Activated B cell treated with CpG ODN at 0.5 μM for 24 hours (primary cell): ENCODE results near the gene MACROD2. TPM values are rescaled to one million over a fixed set of nuclear protein-coding genes. Genes with fewer than 3 reads are reported as not detected.

Experiments used
- ATAC-seq: fragments of 200-7000 bp; cut with Tn5 transposase; one replicate; pipeline ENCODE4 v1.10.0; 2021; ENCODE audit warnings: low read depth, mild to moderate bottlenecking, moderate library complexity
- CTCF ChIA-PET: fragments of 350-600 bp; sonication (Branson Sonifier 250); formaldehyde crosslinking; loops from one replicate; lab custom pipeline; 2021; ENCODE audit warnings: antibody characterized with exemption; lab: Charles Lee
- POLR2A ChIA-PET: fragments of 350-600 bp; sonication (Branson Sonifier 250); formaldehyde crosslinking; loops from one replicate; lab custom pipeline; 2021; ENCODE audit warnings: antibody characterized with exemption; lab: Charles Lee
- DNase-seq: peaks from one replicate; pipeline ENCODE4 v3.0.0; 2022
- H3K27ac Mint-ChIP-seq: one replicate; pipeline ENCODE4 v1.8.0; 2020; ENCODE audit warnings: mixed read lengths
- H3K27me3 Mint-ChIP-seq: one replicate; pipeline ENCODE4 v1.8.0; 2021; ENCODE audit warnings: mixed read lengths
- H3K36me3 Mint-ChIP-seq: one replicate; pipeline ENCODE4 v1.8.0; 2021; ENCODE audit warnings: low read depth, mixed read lengths
- H3K4me1 Mint-ChIP-seq: one replicate; pipeline ENCODE4 v1.8.0; 2021; ENCODE audit warnings: mixed read lengths
- H3K4me3 Mint-ChIP-seq: one replicate; pipeline ENCODE4 v1.8.0; 2020; ENCODE audit warnings: mild to moderate bottlenecking, mixed read lengths
- H3K9me3 Mint-ChIP-seq: one replicate; pipeline ENCODE4 v1.8.0; 2020; ENCODE audit warnings: mixed read lengths
- CTCF ChIP-seq: fragments of 200-600 bp; IDR thresholded peaks from one replicate; pipeline ENCODE4 v1.8.0; 2022; ENCODE audit warnings: antibody characterized with exemption, mild to moderate bottlenecking
- intact Hi-C: fragments of 100-400 bp; cut with micrococcal nuclease; formaldehyde crosslinking; loops from one replicate; pipeline ENCODE4 v1.15.1; 2024
- total RNA-seq: library from RNA; stranded (reverse); gene quantifications from 2 replicates; pipeline ENCODE4 v1.2.3, GENCODE V29; 2022

Gene MACROD2
- total RNA-seq, 1 donor from 2014 or later = 55.1 TPM

GRCh38 chr20:15579688-15580087 lies 1584.4 kb downstream of the MACROD2 start:
- ChIA-PET POLR2A (no interaction called here), CTCF (interaction anchor here (1.3 kb wide), 1 partner anchor 75 kb away, joined by 3 read pairs; no protein-coding TSS in a partner anchor)
- DNase-seq (no peak), ATAC-seq (no peak)
- intact Hi-C loops = no loop called here
- H3K4me3 Mint-ChIP-seq = no peak overlapping the region
- TF ChIP-seq CTCF = no peak
- H3K27me3 Mint-ChIP-seq = peaks cover 5% of the 10 kb centered on the region
- H3K36me3 Mint-ChIP-seq = no peaks in the 10 kb centered on the region
- no peaks in the 10 kb centered on the region for H3K4me1 Mint-ChIP-seq
- H3K9me3 Mint-ChIP-seq = no peaks in the 10 kb centered on the region
- H3K27ac Mint-ChIP-seq = no peak overlapping the region

- CTCF ChIA-PET = no interaction called here
- intact Hi-C loops = no loop called here
- no peaks in the 10 kb centered on the region for H3K9me3 Mint-ChIP-seq
- no peaks in the 10 kb centered on the region for H3K36me3 Mint-ChIP-seq
- H3K27me3 Mint-ChIP-seq = no peaks in the 10 kb centered on the region
- H3K27ac Mint-ChIP-seq = no peak overlapping the region
- no peaks in the 10 kb centered on the region for H3K4me1 Mint-ChIP-seq
- POLR2A ChIA-PET = no interaction called here
- DNase-seq (no peak), ATAC-seq (no peak)
- no peak overlapping the region for H3K4me3 Mint-ChIP-seq
- TF ChIP-seq CTCF = no peak
These were observed 1586.9 kb downstream of the MACROD2 start for GRCh38 chr20:15582146-15582760.

GRCh38 chr20:15584507-15584906 lies 1589.2 kb downstream of the MACROD2 start:
- Mint-ChIP-seq H3K27ac (no peak overlapping the region), H3K4me1 (no peaks in the 10 kb centered on the region), H3K36me3 (no peaks in the 10 kb centered on the region), H3K9me3 (no peaks in the 10 kb centered on the region), H3K4me3 (no peak overlapping the region), H3K27me3 (no peaks in the 10 kb centered on the region)
- ChIA-PET CTCF (no interaction called here), POLR2A (no interaction called here)
- ATAC-seq = no peak
- DNase-seq = no peak
- no peak for TF ChIP-seq CTCF
- intact Hi-C loops = no loop called here

GRCh38 chr20:15593081-15593480 lies 1597.8 kb downstream of the MACROD2 start:
- ChIA-PET POLR2A (no interaction called here), CTCF (no interaction called here)
- no peaks in the 10 kb centered on the region for H3K9me3 Mint-ChIP-seq
- intact Hi-C loops = no loop called here
- no peak for TF ChIP-seq CTCF
- no peaks in the 10 kb centered on the region for H3K36me3 Mint-ChIP-seq
- peaks cover 3% of the 10 kb centered on the region for H3K27me3 Mint-ChIP-seq
- H3K4me3 Mint-ChIP-seq = no peak overlapping the region
- H3K27ac Mint-ChIP-seq = no peak overlapping the region
- no peaks in the 10 kb centered on the region for H3K4me1 Mint-ChIP-seq
- ATAC-seq (no peak), DNase-seq (no peak)

- DNase-seq = no peak
- no peaks in the 10 kb centered on the region for H3K4me1 Mint-ChIP-seq
- H3K36me3 Mint-ChIP-seq = no peaks in the 10 kb centered on the region
- intact Hi-C loops = no loop called here
- peaks cover 3% of the 10 kb centered on the region for H3K27me3 Mint-ChIP-seq
- ATAC-seq = no peak
- H3K27ac Mint-ChIP-seq = no peak overlapping the region
- no peak overlapping the region for H3K4me3 Mint-ChIP-seq
- no peaks in the 10 kb centered on the region for H3K9me3 Mint-ChIP-seq
- POLR2A ChIA-PET = no interaction called here
- CTCF ChIA-PET = no interaction called here
- no peak for TF ChIP-seq CTCF
These were observed 1598.9 kb downstream of the MACROD2 start for GRCh38 chr20:15594158-15594695.
